Frontal cortex (tissue), 4 donors: ENCODE data around the gene KCTD11. TPM values are rescaled to one million over a fixed set of nuclear protein-coding genes. Genes with fewer than 3 reads are reported as not detected.

Experiments
- DNase-seq, 2 donors: peaks; one replicate each; pipeline ENCODE4 v3.0.0; 2012; ENCODE audit warnings: low spot score in 2 of 2
- FAIRE-seq: peaks from 2 replicates; lab custom pipeline; 2012; peaks lifted over from hg19 to GRCh38; lab: Jason Lieb, UNC
- small RNA-seq: library from RNA; depleted of rRNA; stranded (forward); fragments of <200 nt; gene quantifications from one replicate; pipeline ENCODE3, GENCODE V24; 2014
- total RNA-seq: library from RNA; depleted of rRNA; stranded (reverse); fragments of >200 nt; gene quantifications from one replicate; pipeline ENCODE4 v1.2.3, GENCODE V29; 2014
- donor health status: control.
- donor health status: control.
- donor health status: control.

The KCTD11 gene
- total RNA-seq, 1 donor from 2014 or later = 3.3 TPM

- DNase-seq (peak; percentile 96 to 97), FAIRE-seq (no peak)
These were observed 42.7 kb downstream of the KCTD11 start, which contains the start of gene PLSCR3 for GRCh38 chr17:7394452-7395191. Gene PLSCR3 (minus strand): TSS chr17:7394525. CDS start chr17:7394110, 415 bp downstream.

GRCh38 chr17:7396147-7396546 is 44.2 kb downstream of the KCTD11 start:
- no peak for DNase-seq
- FAIRE-seq = no peak

- no peak for FAIRE-seq
These were observed 46.6 kb downstream of the KCTD11 start for GRCh38 chr17:7398612-7399011.

GRCh38 chr17:7403043-7403726 is 51.2 kb downstream of the KCTD11 start:
- FAIRE-seq (no peak), DNase-seq (no peak)

More at GRCh38 chr17:7398612-7399011, 46.6 kb downstream of the KCTD11 start:
- no peak for DNase-seq

GRCh38 chr17:7403727-7403976 is 51.7 kb downstream of the KCTD11 start:
- DNase-seq (no peak), FAIRE-seq (no peak)

GRCh38 chr17:7403977-7404736 is 52.2 kb downstream of the KCTD11 start, which contains the start of gene TMEM256:
Gene TMEM256 (minus strand): TSS chr17:7404097. CDS start chr17:7404084, 13 bp downstream.
- peak; percentile 94 for DNase-seq
- FAIRE-seq = peak; percentile 95

Small RNA genes lying within 50 kb of the gene (small RNA-seq; reads per million reads assigned to genes)
- not detected for gene AC026954.2

Other genes with a start within 250 kb of the KCTD11 start
- gene ASGR2, start 237.3 kb upstream of the KCTD11 start, total RNA-seq = not detected
- 18.8 TPM for gene ASGR1, start 172.8 kb upstream of the KCTD11 start, total RNA-seq
- gene DLG4, start 132.3 kb upstream of the KCTD11 start, total RNA-seq = 111 TPM
- gene ACADVL, start 132.2 kb upstream of the KCTD11 start, total RNA-seq = 65.6 TPM
- gene DVL2, start 117.6 kb upstream of the KCTD11 start, total RNA-seq = 53.4 TPM
- 34.6 TPM for gene PHF23, start 112.7 kb upstream of the KCTD11 start, total RNA-seq
- gene GABARAP, start 109.7 kb upstream of the KCTD11 start, total RNA-seq = 108 TPM
- gene CTDNEP1, start 100.4 kb upstream of the KCTD11 start, total RNA-seq = 18.8 TPM
- gene ELP5, start 99.9 kb upstream of the KCTD11 start, total RNA-seq = 26.9 TPM
- gene CLDN7, start 89.7 kb upstream of the KCTD11 start, total RNA-seq = 0.82 TPM
- gene SLC2A4, start 70.4 kb upstream of the KCTD11 start, total RNA-seq = under 0.01 TPM
- gene YBX2, start 57.5 kb upstream of the KCTD11 start, total RNA-seq = 1.2 TPM
- gene EIF5A, start 44.5 kb upstream of the KCTD11 start, total RNA-seq = 208 TPM
- 35.5 TPM for gene GPS2, start 36.8 kb upstream of the KCTD11 start, total RNA-seq
- 44.8 TPM for gene NEURL4, start 22.8 kb upstream of the KCTD11 start, total RNA-seq
- gene ACAP1, start 15.6 kb upstream of the KCTD11 start, total RNA-seq = 0.41 TPM
- gene TMEM95, start 3.0 kb downstream of the KCTD11 start, total RNA-seq = not detected
- gene TNK1, start 28.9 kb downstream of the KCTD11 start, total RNA-seq = 0.82 TPM
- gene PLSCR3, start 42.4 kb downstream of the KCTD11 start, total RNA-seq = 10.6 TPM
- 80.3 TPM for gene TMEM256, start 51.9 kb downstream of the KCTD11 start, total RNA-seq
- gene NLGN2, start 55.7 kb downstream of the KCTD11 start, total RNA-seq = 8.2 TPM
- gene SPEM1, start 68.2 kb downstream of the KCTD11 start, total RNA-seq = not detected
- gene SPEM2, start 73.5 kb downstream of the KCTD11 start, total RNA-seq = not detected
- not detected for gene SPEM3, start 76.7 kb downstream of the KCTD11 start, total RNA-seq
- gene TMEM102, start 83.3 kb downstream of the KCTD11 start, total RNA-seq = 2.0 TPM
- gene FGF11, start 87.3 kb downstream of the KCTD11 start, total RNA-seq = 5.3 TPM
- 16.7 TPM for gene CHRNB1, start 92.9 kb downstream of the KCTD11 start, total RNA-seq
- 11.8 TPM for gene ZBTB4, start 127.5 kb downstream of the KCTD11 start, total RNA-seq
- gene SLC35G6, start 129.3 kb downstream of the KCTD11 start, total RNA-seq = not detected
- 33.0 TPM for gene POLR2A, start 132.2 kb downstream of the KCTD11 start, total RNA-seq
- gene TNFSF12, start 196.9 kb downstream of the KCTD11 start, total RNA-seq = 3.7 TPM
- gene TNFSF13, start 206.6 kb downstream of the KCTD11 start, total RNA-seq = 1.2 TPM
- 102 TPM for gene SENP3, start 209.8 kb downstream of the KCTD11 start, total RNA-seq
- 1.2 TPM for gene CD68, start 227.5 kb downstream of the KCTD11 start, total RNA-seq
- gene MPDU1, start 231.7 kb downstream of the KCTD11 start, total RNA-seq = 35.1 TPM
- gene SOX15, start 237.9 kb downstream of the KCTD11 start, total RNA-seq = 1.2 TPM